Stimulated activated CD8-positive, alpha-beta memory T cell treated with anti-CD3 and anti-CD28 coated beads, Interleukin-15, amount 100 ng/mL, for 24 hours (primary cell): ENCODE data around the gene RRP1.

Source experiments
- DNase-seq: peaks from one replicate; pipeline ENCODE4 v3.0.0-alpha.2; 2020; ENCODE audit warnings: low read depth

The RRP1 gene

GRCh38 chr21:43775795-43776430 is 13.5 kb upstream of the RRP1 start, which contains the start of gene CSTB:
TSS of gene CSTB (minus strand) at chr21:43776308. CDS start at chr21:43776269, 39 bp downstream.
- DNase-seq: peak; percentile 61

DNA sequence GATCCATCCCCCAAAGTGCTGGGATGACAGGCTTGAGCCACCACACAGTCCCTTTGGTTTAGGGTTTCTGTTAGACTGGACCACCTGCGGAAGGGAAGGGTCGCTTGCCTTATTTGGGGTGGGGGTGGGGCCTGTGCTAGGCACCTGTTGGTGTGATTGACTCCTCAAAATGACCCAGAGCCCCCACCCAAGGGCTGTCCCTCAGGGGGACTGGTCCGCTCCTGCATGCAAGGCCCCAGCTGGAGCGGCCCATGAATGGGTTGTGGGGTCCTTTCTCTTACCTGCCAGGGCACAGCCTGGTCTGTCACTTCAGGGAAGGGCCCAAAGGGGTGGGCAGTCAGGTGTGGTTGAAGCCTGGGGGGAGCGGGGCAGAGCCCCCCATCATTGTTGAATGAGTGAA is 11.4 kb upstream of the RRP1 start:
- DNase-seq: no peak

DNA sequence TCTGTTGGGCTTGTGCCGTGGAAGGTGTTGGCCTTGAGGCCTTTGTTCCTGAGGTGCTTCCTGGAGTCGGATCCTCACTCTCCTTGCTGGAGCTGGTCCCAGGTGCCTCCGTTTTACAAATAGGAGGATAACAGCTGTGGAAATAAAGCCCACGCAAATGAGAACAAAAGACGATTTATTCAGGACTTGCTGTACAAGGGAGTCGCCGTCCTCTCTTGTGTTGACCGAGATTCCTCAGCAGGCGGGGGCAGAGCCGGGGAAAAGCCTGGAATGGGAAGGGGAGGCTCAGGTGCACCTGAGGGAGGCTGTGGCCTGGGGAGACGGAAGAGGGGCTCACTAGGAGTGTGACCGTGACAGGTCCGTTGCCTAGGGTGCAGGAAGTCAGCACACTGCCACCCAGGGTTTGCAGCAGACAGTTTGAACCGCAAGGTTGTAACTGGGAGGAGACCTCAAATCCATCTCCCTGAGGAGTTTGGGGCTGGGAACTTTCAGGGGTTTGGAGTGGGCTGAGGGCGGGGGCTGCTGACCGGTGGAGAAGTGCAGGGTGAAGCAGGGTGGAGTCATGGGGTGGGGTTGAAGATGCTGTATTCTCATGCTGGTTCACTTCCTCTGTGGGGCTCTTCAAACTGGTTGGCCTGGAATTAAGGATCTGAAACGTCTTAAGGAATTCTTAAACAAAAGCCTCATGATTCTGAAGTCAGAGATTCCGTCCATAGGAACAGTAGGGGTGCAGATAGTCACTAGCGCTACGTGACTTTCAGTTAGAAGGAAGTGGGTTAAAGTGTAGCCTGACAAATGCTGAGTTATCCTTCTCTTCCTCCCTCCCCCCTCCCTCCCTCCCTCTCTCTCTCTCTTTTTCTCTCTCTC is 10.7 kb upstream of the RRP1 start:
- no peak for DNase-seq

DNA sequence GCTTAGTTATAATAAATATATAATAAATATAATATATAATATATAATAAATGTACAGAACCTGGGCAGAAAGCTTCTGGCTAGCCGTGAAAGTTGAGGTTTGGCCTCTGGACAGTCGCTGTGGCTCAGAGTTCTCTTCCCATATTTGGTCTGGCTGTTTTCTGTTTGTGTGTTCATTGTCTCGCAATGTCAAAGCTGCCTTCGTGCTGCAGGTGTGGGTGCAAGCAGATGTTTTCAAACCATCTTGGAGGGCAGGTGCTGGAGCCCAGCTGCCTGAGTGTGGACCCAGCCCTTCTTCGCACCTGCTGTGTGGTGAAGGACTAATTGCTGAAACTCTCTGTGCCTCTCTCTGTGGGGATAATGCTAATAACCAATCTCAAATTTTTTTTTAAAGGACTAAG is 9.7 kb upstream of the RRP1 start:
- DNase-seq: no peak

GRCh38 chr21:43781846-43782245 is 7.5 kb upstream of the RRP1 start:
- no peak for DNase-seq

GRCh38 chr21:43782431-43783097 is 6.8 kb upstream of the RRP1 start:
- no peak for DNase-seq

GRCh38 chr21:43783098-43783700 is 6.2 kb upstream of the RRP1 start:
- no peak for DNase-seq

DNA sequence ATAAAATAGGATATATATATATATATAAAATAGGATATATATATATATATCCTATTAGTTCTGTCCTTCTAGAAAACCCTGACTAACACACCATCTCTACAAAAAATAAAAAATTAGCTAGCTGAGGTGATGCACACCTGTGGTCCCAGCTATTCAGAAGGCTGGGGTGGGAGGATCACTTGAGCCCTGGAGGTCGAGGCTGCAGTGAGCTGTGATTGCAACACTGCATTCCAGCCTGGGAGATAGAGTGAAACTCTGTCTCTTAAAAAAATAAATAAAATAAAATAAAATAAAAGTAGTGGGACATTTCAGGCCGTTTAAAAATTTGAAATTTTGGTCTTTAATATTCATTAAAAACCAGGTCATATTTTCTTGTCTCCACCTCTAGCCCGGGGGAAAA is 4.2 kb upstream of the RRP1 start:
- no peak for DNase-seq

DNA sequence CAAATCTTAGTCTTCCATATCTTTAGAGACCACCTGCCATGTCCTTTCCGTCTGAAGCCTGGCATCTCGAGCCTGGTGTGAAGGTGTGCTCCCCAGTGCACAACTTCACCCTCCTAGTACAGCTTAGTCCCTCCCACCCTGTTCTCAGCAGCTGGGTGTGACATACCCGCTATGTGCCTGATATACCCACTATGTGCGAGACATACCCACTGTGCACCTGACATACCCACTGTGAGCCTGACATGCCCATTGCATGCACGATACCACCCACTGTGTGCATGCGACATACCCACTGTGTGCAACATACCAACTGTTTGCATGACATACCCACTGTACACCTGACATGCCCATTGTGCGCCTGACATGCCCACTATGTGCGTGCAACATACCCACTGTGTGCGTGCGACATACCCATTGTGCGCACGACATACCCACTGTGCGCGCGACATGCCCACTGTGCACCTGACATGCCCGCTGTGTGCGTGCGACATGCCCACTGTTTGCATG is 3.0 kb upstream of the RRP1 start:
- DNase-seq: no peak

GRCh38 chr21:43786807-43787440 is 2.5 kb upstream of the RRP1 start:
- no peak for DNase-seq

- DNase-seq: no peak
These were observed 690 bp downstream of the RRP1 start for GRCh38 chr21:43790010-43790524.

GRCh38 chr21:43792406-43792805 is 3.0 kb downstream of the RRP1 start:
- no peak for DNase-seq

DNA sequence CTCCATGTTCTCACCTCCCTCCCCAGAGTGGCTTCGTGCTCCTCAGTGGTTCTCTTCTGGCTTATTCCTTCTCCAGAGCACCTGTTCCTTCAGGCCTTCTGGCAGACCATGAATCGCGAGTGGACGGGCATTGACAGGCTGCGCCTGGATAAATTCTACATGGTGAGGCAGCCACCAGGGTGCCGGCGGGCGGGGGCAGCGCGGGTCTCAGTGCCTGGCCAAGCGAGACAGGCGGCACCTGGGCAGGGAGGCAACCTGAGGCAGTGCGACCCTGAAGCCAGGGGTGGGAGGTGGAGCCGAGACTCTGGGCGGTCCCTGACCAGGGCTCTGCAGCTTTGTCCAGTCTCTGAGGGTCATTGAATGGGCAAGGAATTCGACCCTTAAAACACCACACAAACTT is 3.9 kb downstream of the RRP1 start:
- DNase-seq: no peak

DNA sequence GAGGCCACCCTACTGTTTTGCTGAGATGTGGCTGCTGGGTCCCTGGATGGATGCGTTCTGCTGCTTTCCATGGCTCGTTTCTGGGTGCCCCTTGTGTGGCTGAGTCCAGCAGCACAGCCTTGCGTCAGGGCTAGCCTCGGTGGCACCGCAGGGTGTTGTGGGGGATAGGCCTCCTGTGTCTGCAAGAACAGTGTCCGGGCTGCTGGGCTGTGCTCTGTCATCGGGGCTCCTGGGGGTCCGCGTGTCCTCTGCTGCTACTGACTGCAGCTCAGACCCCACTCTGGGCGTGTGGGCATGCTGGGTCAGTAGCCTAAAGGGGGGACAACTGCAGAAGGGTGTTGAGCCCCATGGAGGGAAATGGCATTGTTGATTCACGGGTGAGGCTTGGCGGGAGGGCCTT is 4.9 kb downstream of the RRP1 start:
- DNase-seq: no peak

DNA sequence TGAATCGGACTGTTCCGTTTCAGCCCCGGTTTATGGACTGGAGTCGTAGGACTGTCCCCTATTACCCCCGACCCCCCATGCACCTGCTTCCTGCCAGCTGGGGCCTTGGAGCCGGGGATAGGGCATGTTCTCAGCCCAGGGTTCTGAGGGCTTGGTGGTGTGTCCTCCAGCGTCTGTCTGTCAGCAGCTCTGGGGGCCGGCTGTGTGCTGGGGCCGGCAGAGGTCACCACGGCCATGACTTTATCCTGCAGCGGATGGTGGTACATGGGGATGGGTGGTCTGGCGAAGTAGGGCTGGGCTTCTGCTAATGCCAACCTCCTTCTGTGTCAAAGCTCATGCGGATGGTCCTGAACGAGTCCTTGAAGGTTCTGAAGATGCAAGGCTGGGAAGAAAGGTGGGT is 5.5 kb downstream of the RRP1 start:
- DNase-seq: no peak

DNA sequence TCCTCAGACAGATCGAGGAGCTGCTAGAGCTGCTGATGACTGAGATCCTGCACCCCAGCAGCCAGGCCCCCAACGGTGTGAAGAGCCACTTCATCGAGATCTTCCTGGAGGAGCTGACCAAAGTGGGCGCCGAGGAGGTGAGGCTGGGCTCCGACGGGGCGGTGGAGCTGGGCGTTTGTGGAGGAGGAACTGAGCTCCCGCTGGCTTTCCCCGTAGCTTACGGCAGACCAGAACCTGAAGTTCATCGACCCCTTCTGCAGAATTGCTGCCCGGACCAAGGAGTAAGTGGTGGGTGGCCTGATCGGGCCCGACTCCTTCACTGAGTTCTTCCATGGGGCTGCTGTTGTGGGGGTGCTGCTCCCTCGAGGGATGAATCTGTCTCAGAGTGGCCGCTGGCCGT is 8.0 kb downstream of the RRP1 start:
- DNase-seq: no peak

GRCh38 chr21:43797925-43798715 is 8.7 kb downstream of the RRP1 start:
- no peak for DNase-seq

GRCh38 chr21:43799301-43799840 is 10.0 kb downstream of the RRP1 start:
- DNase-seq: no peak

DNA sequence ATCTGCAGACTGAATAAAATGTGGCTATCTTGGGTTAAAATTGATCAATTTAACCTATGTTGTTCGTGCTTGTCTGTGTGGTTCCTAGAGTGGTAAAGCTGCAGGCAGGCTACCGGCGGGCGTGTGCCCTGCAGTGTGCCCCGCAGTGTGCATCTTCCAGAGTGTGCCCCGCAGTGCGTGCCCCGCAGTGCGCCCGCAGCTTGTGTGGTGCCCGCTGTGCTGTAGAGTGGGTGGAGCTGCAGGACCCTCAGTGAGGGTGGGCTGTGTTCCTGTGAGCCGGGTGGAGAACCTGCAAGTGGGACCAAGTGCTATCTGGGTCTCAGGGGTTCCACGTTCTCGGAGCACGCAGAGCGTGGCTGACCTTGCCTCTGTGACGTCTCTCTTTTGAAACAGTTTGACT is 10.7 kb downstream of the RRP1 start:
- DNase-seq: no peak

DNA sequence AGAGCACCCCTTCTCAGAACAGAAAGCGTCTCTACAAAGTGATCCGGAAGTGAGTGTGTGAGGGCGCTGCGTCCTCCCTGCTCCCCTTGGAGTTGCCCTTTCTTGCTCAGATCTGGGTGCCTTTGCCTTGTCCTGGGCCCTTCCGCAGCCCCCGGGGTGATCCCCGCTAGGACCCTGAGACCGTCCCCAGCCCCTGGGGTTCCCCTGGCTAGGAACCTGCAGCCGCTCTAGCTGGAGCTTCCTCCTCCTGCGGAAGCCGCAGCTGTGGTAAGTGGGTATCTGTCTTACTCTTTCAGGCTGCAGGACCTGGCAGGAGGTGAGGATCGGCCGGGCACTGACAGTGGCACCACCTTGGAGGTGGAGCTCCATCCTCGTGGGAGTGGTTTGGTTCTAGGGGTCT is 11.2 kb downstream of the RRP1 start:
- no peak for DNase-seq
